ENCODE results near the gene DNAJB8. TPM values are rescaled to one million over a fixed set of nuclear protein-coding genes. Genes with fewer than 3 reads are reported as not detected.
A peak's percentile ranks its signal among the peaks of the same experiment; 100 is the strongest.

The DNAJB8 gene
- total and polyA plus RNA-seq, 9 of the 15 experiments (the other 6 are each of a cell fraction or from before 2014, with no cell fraction given), result not detected

DNA sequence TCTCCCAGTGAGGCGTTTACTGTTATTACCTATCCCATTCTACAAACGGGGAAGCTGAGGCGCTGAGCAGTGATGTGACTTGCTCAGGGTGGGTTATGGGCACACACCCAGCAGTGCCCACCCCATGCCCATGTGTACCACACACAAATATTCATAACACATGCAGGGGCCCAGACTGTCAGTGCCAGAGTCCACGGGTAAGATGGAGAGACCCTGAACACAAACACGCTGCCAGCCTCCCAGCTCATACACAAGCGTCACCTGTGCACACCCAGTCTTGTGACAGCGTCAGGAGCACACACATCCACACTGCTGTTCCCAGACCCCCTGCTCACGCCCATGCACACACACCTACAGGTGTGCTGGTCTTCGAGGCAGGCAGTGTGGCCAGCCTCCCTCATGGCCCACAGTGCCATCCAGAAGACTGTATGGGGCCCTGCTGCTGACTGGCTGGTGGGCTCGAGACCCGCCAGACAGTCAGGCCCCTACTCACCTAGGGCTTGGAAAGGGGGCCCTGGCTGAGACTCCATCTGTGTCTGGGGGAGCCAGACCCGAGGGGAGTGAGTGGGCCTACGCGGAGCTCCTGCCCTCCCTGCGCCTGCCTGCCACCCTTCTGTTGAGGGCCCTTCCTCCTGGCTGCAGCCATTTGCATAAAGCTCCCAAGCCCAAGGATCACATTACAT lies 39.4 kb downstream of the DNAJB8 start:
- Histone ChIP-seq H3K4me1 (replicated peaks in 1 of 2; ENCODE audit: control insufficient read depth in 2 of 2, insufficient read depth in 2 of 2, low read length in 2 of 2) (peaks cover 38 to 89% of the 10 kb centered on the region in 2 experiments), H3K9me1 (ENCODE audit: control insufficient read depth, insufficient read depth, low read length) (no peaks in the 10 kb centered on the region), H3K79me2 (ENCODE audit: control insufficient read depth, insufficient read depth, low read length) (no peaks in the 10 kb centered on the region; the same call in 2 of the 3 replicates), H4K20me1 (replicated peaks; ENCODE audit: control insufficient read depth, insufficient read depth, low read length) (no peaks in the 10 kb centered on the region), H3K27me3 (ENCODE audit: control insufficient read depth in 2 of 2, insufficient read depth in 2 of 2, low read length in 2 of 2) (no peaks in the 10 kb centered on the region), H3K9ac (ENCODE audit: insufficient read depth in 1 of 2, low read depth in 2 of 2, low read length in 2 of 2) (peak overlapping the region in 1 of 2 experiments; percentile 70; a peak in 2 of 4 replicates), H3K36me3 (ENCODE audit: control insufficient read depth, insufficient read depth, low read length) (no peaks in the 10 kb centered on the region), H3K4me3 (no peak overlapping the region), H3K27ac (ENCODE audit: extremely low read depth, low read depth, low read length) (no peak overlapping the region; the same call in 2 of the 3 replicates), H3K4me2 (ENCODE audit: insufficient read depth, low read length) (no peak overlapping the region; the same call in 1 of the 2 replicates), H3K9me3 (replicated peaks; ENCODE audit: control insufficient read depth, insufficient read depth, low read depth, low read length) (no peaks in the 10 kb centered on the region), H2AFZ (ENCODE audit: low read depth, low read length) (no peak overlapping the region)
- no peak for TF ChIP-seq FOXO4 (CRISPR knock-in tag; IDR thresholded peaks at IDR 0.05)
- TF ChIP-seq ZNF133 (CRISPR knock-in tag; IDR thresholded peaks at IDR 0.05), result no peak
- no peak for TF ChIP-seq ESRRB (CRISPR knock-in tag; IDR thresholded peaks at IDR 0.05; ENCODE audit: borderline replicate concordance)
- TF ChIP-seq RERE (CRISPR knock-in tag; IDR thresholded peaks at IDR 0.05; ENCODE audit: borderline replicate concordance), result no peak
- no peak for TF ChIP-seq HNRNPH1 (optimal IDR thresholded peaks at IDR 0.05; ENCODE audit: low read depth, low read length)
- ChIA-PET POLR2A (interaction anchor here (1.0 to 1.2 kb wide), 3 partner anchors 15 to 70 kb away, joined by 3 to 4 read pairs (median 3); no protein-coding TSS in a partner anchor), CTCF (ENCODE audit: low intra/inter-chr PET ratio) (interaction anchor here (0.7 to 2.3 kb wide), 2 partner anchors 71 to 191 kb away, joined by 3 to 9 read pairs; no protein-coding TSS in a partner anchor)
- FAIRE-seq, result no peak
- BruUV-seq (replicated peaks), result no TSS peak
- intact Hi-C loops (cut with micrococcal nuclease) (no loop called here), in situ Hi-C loops (cut with MboI) (no loop called here)
- no peak for DNase-seq (ENCODE audit: extremely low read depth in 1 of 4, low spot score in 3 of 4)
- 74% methylated on average over 8 of the region's 15 CpGs for WGBS (ENCODE audit: insufficient coverage, low coverage, missing lambda C conversion rate)
- no peak for ATAC-seq

All from K562 (cell line).